Skeletal muscle tissue (tissue), 4 donors: ENCODE measurements around the gene CASK. TPM values are rescaled to one million over a fixed set of nuclear protein-coding genes. Genes with fewer than 3 reads are reported as not detected.
"Not testable (repeated sequence)": the region's sequence is repeated elsewhere in the genome, so short reads cannot be mapped to it uniquely, and the experiment has no call there.

Source experiments
- H3K27ac ChIP-seq: one replicate; pipeline ENCODE4 v1.7.0; 2013; ENCODE audit warnings: mild to moderate bottlenecking, low read depth, low read length, inconsistent platforms
- H3K27me3 ChIP-seq, 3 donors: one replicate each; pipeline ENCODE4 v1.7.0; 2013; ENCODE audit warnings: low read length in 3 of 3; ENCODE audit not compliant: control insufficient read depth in 3 of 3, insufficient read depth in 3 of 3
- H3K36me3 ChIP-seq, 3 donors: one replicate each; pipeline ENCODE4 v1.7.0; 2013; ENCODE audit warnings: low read length in 3 of 3; ENCODE audit not compliant: control insufficient read depth in 3 of 3, insufficient read depth in 3 of 3
- H3K4me1 ChIP-seq, 3 donors: one replicate each; pipeline ENCODE4 v1.7.0; 2013; ENCODE audit warnings: low read length in 3 of 3, mild to moderate bottlenecking in 3 of 3; ENCODE audit not compliant: control insufficient read depth in 3 of 3, insufficient read depth in 3 of 3
- H3K4me3 ChIP-seq, 3 donors: one replicate each; pipeline ENCODE4 v1.7.0; 2013; ENCODE audit warnings: low read length in 3 of 3
- H3K9ac ChIP-seq, 3 donors: one replicate each; pipeline ENCODE4 v1.7.0; 2013; ENCODE audit warnings: low read length in 3 of 3, mild to moderate bottlenecking in 3 of 3, moderate library complexity in 2 of 3, low read depth in 1 of 3
- H3K9me3 ChIP-seq, 3 donors: one replicate each; pipeline ENCODE4 v1.7.0; 2013; ENCODE audit warnings: low read length in 3 of 3; ENCODE audit not compliant: control insufficient read depth in 3 of 3
- total RNA-seq: library from RNA; depleted of rRNA; stranded (reverse); fragments of >200 nt; gene quantifications from one replicate; pipeline ENCODE4 v1.2.3, GENCODE V29; 2014
- donor health status: Osteomylitis.

Gene CASK
- total RNA-seq, 1 donor from 2014 or later = 31.3 TPM

DNA sequence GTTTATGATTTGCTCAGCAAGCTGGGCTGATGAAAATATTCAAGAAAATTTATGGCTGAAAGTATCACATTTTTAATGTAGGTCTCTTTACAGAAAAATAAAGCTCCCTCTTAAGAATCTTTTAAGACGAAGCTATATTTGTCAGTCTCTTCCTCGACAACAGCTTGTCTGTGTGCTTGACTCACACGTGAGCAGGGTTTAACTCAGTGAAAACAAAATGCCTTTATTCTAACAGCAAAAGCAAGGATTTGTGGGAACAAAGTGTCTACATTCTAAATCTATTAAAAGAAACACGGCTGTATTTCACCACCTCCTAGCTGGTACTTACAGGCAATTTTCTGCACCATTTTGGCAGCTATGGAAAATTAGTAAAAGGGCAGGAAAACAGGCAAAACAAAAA, 400.7 kb downstream of the CASK start:
- H3K27ac ChIP-seq = no peak overlapping the region
- H3K9me3 ChIP-seq = no peaks in the 10 kb centered on the region
- peaks cover 4 to 11% (median 8%) of the 10 kb centered on the region in 3 donors for H3K4me1 ChIP-seq
- H3K27me3 ChIP-seq = peaks cover 0 to 5% (median 0%) of the 10 kb centered on the region in 3 donors
- no peak overlapping the region for H3K9ac ChIP-seq
- H3K4me3 ChIP-seq = no peak overlapping the region
- peaks cover 0 to 3% (median 0%) of the 10 kb centered on the region in 3 donors for H3K36me3 ChIP-seq

GRCh38 chrX:41522081-41522480, 401.3 kb downstream of the CASK start:
- Histone ChIP-seq H3K36me3 (peaks cover 0 to 3% (median 0%) of the 10 kb centered on the region in 3 donors), H3K4me1 (peaks cover 4 to 10% (median 8%) of the 10 kb centered on the region in 3 donors), H3K9ac (no peak overlapping the region), H3K27ac (no peak overlapping the region), H3K9me3 (no peaks in the 10 kb centered on the region), H3K27me3 (peaks cover 0 to 4% (median 0%) of the 10 kb centered on the region in 3 donors), H3K4me3 (no peak overlapping the region)

GRCh38 chrX:41519468-41519867, 403.9 kb downstream of the CASK start:
- no peak overlapping the region for H3K27ac ChIP-seq
- H3K4me1 ChIP-seq = no peaks in the 10 kb centered on the region
- no peaks in the 10 kb centered on the region for H3K9me3 ChIP-seq
- no peak overlapping the region for H3K4me3 ChIP-seq
- no peak overlapping the region for H3K9ac ChIP-seq
- H3K27me3 ChIP-seq = peaks cover 0 to 5% (median 0%) of the 10 kb centered on the region in 3 donors
- peaks cover 0 to 3% (median 0%) of the 10 kb centered on the region in 3 donors for H3K36me3 ChIP-seq

GRCh38 chrX:41518841-41519220, 404.5 kb downstream of the CASK start:
- peaks cover 0 to 5% (median 0%) of the 10 kb centered on the region in 3 donors for H3K27me3 ChIP-seq
- no peak overlapping the region for H3K4me3 ChIP-seq
- H3K36me3 ChIP-seq = peaks cover 0 to 3% (median 0%) of the 10 kb centered on the region in 3 donors
- H3K4me1 ChIP-seq = no peaks in the 10 kb centered on the region
- H3K27ac ChIP-seq = no peak overlapping the region
- no peak overlapping the region for H3K9ac ChIP-seq
- H3K9me3 ChIP-seq = no peaks in the 10 kb centered on the region

- Histone ChIP-seq H3K9ac (no peak overlapping the region), H3K36me3 (peaks cover 0 to 1% (median 0%) of the 10 kb centered on the region in 3 donors), H3K27ac (no peak overlapping the region), H3K9me3 (no peaks in the 10 kb centered on the region), H3K27me3 (peaks cover 0 to 5% (median 0%) of the 10 kb centered on the region in 3 donors), H3K4me3 (no peak overlapping the region), H3K4me1 (no peaks in the 10 kb centered on the region)
Measured at GRCh38 chrX:41518127-41518840, 405.1 kb downstream of the CASK start.

DNA sequence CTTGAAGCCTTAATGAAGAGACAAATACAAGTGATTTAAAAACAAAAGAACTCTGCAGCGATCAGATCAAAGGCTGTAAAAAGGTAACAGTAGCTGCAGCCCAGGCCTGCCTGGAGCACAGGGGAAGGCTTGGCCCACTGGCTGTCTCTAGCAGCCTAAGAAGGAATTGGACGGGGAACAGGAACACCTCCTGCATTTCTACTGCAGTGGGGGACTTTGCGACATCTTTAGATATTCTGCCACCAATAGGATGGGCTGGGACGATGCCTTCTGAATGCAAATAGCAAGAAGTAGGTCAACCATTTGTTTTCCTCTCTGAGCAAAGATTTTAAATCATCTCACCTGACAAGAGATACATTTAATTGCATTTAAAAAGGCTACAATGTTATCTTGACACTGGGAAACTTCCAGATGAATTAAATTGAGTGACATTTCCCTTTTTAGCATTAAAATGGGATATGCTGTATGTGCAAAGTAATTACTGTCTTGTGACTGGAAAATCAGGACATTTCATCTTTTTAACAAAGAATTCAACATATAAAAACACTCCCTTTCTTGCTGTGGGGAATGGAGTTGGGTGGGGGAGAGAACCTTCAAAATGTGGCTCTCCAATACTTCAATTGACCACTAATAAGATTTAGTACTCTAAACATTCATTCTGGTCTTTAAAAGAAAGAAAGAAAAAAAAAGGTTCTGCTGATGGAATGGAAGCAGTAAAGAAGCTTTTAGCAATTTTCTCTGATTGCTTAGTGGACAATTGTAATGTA, 406.2 kb downstream of the CASK start:
- H3K4me1 ChIP-seq = no peaks in the 10 kb centered on the region
- H3K36me3 ChIP-seq = no peaks in the 10 kb centered on the region
- peaks cover 0 to 5% (median 0%) of the 10 kb centered on the region in 3 donors for H3K27me3 ChIP-seq
- H3K27ac ChIP-seq = no peak overlapping the region
- no peak overlapping the region for H3K9ac ChIP-seq
- no peak overlapping the region for H3K4me3 ChIP-seq
- no peaks in the 10 kb centered on the region for H3K9me3 ChIP-seq

- Histone ChIP-seq H3K27me3 (peaks cover 0 to 5% (median 0%) of the 10 kb centered on the region in 3 donors), H3K9me3 (no peaks in the 10 kb centered on the region), H3K9ac (no peak overlapping the region), H3K4me3 (no peak overlapping the region), H3K27ac (no peak overlapping the region), H3K36me3 (no peaks in the 10 kb centered on the region), H3K4me1 (no peaks in the 10 kb centered on the region)
Measured at GRCh38 chrX:41516456-41516855, 406.9 kb downstream of the CASK start.

DNA sequence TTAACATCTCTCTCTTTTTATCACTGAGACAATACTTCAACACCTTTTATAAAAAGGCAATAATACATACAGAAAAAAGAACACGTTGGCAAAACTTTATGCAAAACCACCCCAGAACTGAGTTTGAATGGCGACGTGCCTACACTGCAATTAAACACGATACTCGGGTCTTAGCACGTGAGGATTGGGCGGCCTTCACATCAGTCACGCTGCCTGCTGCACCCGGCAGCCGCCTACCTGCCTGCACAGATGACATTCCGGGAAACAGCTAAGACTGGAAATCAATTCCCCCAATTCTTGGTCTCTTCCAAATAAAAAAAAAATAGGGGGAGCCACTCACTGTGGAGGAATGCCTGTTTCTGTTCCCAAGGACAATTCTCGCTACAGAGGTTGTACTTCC, 408.0 kb downstream of the CASK start:
- no peak overlapping the region for H3K9ac ChIP-seq
- H3K27me3 ChIP-seq = peaks cover 0 to 5% (median 0%) of the 10 kb centered on the region in 3 donors
- H3K27ac ChIP-seq = no peak overlapping the region
- no peaks in the 10 kb centered on the region for H3K36me3 ChIP-seq
- H3K9me3 ChIP-seq = no peaks in the 10 kb centered on the region
- H3K4me3 ChIP-seq = no peak overlapping the region
- H3K4me1 ChIP-seq = no peaks in the 10 kb centered on the region

GRCh38 chrX:41514179-41514578, 409.2 kb downstream of the CASK start:
- Histone ChIP-seq H3K27me3 (peaks cover 0 to 5% (median 0%) of the 10 kb centered on the region in 3 donors), H3K9me3 (no peaks in the 10 kb centered on the region), H3K9ac (no peak overlapping the region), H3K4me1 (no peaks in the 10 kb centered on the region), H3K36me3 (no peaks in the 10 kb centered on the region), H3K27ac (no peak overlapping the region), H3K4me3 (no peak overlapping the region)

DNA sequence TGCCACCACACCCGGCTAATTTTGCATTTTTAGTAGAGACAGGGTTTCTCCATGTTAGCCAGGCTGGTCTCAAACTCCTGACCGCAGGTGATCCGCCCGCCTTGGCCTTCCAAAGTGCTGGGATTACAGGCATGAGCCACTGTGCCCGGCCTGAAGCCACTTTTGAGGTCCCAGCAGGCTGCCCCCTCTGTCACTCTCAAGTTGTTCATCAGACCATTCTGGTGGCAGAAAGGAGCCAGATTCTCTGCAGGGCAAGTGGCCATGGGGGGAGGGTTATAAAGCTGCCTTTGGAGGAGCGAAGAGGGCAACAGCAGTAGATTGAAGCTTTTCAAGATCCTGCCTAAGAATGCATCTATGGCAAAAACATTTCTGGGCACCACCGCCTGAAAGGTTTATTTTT, 410.5 kb downstream of the CASK start:
- H3K4me3 ChIP-seq = not testable (repeated sequence)

More for the DNA sequence above, 410.5 kb downstream of the CASK start:
- H3K9ac ChIP-seq, H3K9me3 ChIP-seq, H3K36me3 ChIP-seq, H3K27me3 ChIP-seq, H3K4me1 ChIP-seq, H3K27ac ChIP-seq: not testable (repeated sequence)
